ENCODE measurements around the gene APOBEC3B.

DNA sequence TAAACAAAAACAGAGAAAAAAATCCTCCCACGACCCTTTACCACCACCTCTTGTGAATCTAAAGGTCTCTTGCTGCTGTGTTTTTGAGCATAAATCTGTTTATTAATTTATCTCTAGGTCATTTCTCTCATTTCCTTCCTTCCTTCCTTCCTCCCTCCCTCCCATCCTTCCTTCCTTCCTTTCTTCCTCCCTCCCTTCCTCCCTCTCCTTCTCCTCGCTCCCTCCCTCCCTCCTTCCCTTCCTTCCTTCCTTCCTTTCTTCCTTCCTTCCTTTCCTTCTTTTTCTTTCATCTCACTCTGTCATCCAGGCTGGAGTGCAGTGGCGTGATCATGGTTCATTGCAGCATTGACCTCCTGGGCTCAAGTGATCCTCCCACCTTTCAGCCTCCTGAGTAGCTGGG is 38.3 kb upstream of the APOBEC3B start:
- TF ChIP-seq, protein P1, sequence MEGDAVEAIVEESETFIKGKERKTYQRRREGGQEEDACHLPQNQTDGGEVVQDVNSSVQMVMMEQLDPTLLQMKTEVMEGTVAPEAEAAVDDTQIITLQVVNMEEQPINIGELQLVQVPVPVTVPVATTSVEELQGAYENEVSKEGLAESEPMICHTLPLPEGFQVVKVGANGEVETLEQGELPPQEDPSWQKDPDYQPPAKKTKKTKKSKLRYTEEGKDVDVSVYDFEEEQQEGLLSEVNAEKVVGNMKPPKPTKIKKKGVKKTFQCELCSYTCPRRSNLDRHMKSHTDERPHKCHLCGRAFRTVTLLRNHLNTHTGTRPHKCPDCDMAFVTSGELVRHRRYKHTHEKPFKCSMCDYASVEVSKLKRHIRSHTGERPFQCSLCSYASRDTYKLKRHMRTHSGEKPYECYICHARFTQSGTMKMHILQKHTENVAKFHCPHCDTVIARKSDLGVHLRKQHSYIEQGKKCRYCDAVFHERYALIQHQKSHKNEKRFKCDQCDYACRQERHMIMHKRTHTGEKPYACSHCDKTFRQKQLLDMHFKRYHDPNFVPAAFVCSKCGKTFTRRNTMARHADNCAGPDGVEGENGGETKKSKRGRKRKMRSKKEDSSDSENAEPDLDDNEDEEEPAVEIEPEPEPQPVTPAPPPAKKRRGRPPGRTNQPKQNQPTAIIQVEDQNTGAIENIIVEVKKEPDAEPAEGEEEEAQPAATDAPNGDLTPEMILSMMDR (IDR thresholded peaks at IDR 0.05) = no peak
- TF ChIP-seq POLR2A (IDR thresholded peaks at IDR 0.05) = no peak

Measured in Peyer's patch (tissue), 4 donors.